HepG2 (cell line): Measurements from ENCODE around the gene ADCY1.

Experiments
- ASH2L ChIP-seq: fragments of 300-600, 200-600 bp; sonication (generic); IDR thresholded peaks from 2 replicates; pipeline ENCODE4 v1.7.0; 2017; ENCODE audit warnings: low read depth, mild to moderate bottlenecking, moderate library complexity, mixed read lengths, low read length; ENCODE audit not compliant: insufficient read length
- ATF3 ChIP-seq: sonication (generic); formaldehyde crosslinking; IDR thresholded peaks from 2 replicates; pipeline ENCODE4 v1.4.0; 2020; ENCODE audit warnings: missing genetic modification reagents
- EZH2 ChIP-seq: conservative IDR thresholded peaks from 2 replicates; pipeline ENCODE4 v1.6.1; 2012; ENCODE audit warnings: mild to moderate bottlenecking, low read depth, low read length, moderate library complexity
- GMEB1 ChIP-seq: sonication (generic); formaldehyde crosslinking; IDR thresholded peaks from 2 replicates; pipeline ENCODE4 v1.5.1; 2020; ENCODE audit warnings: missing genetic modification reagents, mild to moderate bottlenecking, borderline replicate concordance
- HNRNPK ChIP-seq: fragments of 200-400 bp; formaldehyde crosslinking; IDR thresholded peaks from 2 replicates; pipeline ENCODE4 v1.6.1; 2018; ENCODE audit warnings: low read length, low read depth, moderate library complexity, mild to moderate bottlenecking; ENCODE audit not compliant: poor library complexity, severe bottlenecking
- MYC ChIP-seq: sonication (generic); formaldehyde crosslinking; IDR thresholded peaks from 2 replicates; pipeline ENCODE4 v1.9.0; 2021; ENCODE audit warnings: missing genetic modification reagents, borderline replicate concordance
- SNAI1 ChIP-seq: sonication (generic); formaldehyde crosslinking; IDR thresholded peaks from 2 replicates; pipeline ENCODE4 v1.5.0; 2020; ENCODE audit warnings: mild to moderate bottlenecking, missing genetic modification reagents, borderline replicate concordance
- WIZ ChIP-seq: sonication (generic); formaldehyde crosslinking; IDR thresholded peaks from 2 replicates; pipeline ENCODE4 v1.5.1; 2020; ENCODE audit warnings: mild to moderate bottlenecking, missing genetic modification reagents
- ZBTB49 ChIP-seq: sonication (generic); formaldehyde crosslinking; IDR thresholded peaks from 2 replicates; pipeline ENCODE4 v1.4.0; 2020; ENCODE audit warnings: missing genetic modification reagents, borderline replicate concordance
- ZNF234 ChIP-seq: sonication (generic); formaldehyde crosslinking; conservative IDR thresholded peaks from 2 replicates; pipeline ENCODE4 v1.5.1; 2020; ENCODE audit warnings: mild to moderate bottlenecking, missing genetic modification reagents

GRCh38 chr7:45593877-45594276, 19.7 kb downstream of the ADCY1 start:
- TF ChIP-seq ASH2L (no peak), MYC (no peak), HNRNPK (no peak), WIZ (CRISPR knock-in tag) (no peak), ZNF234 (no peak), GMEB1 (CRISPR knock-in tag) (no peak), EZH2 (no peak), ATF3 (CRISPR knock-in tag) (no peak), ZBTB49 (CRISPR knock-in tag) (no peak), SNAI1 (CRISPR knock-in tag) (no peak)
